GM11168 (cell line): ENCODE measurements around the gene RXFP2.

Source experiments
- in situ Hi-C: fragments of 300-500 bp; cut with MboI; formaldehyde crosslinking; loops from one replicate; pipeline ENCODE4 v1.12.0; 2022; ENCODE audit warnings: low sequenced_read_pairs; ENCODE audit not compliant: unreplicated experiment

RXFP2 gene

DNA sequence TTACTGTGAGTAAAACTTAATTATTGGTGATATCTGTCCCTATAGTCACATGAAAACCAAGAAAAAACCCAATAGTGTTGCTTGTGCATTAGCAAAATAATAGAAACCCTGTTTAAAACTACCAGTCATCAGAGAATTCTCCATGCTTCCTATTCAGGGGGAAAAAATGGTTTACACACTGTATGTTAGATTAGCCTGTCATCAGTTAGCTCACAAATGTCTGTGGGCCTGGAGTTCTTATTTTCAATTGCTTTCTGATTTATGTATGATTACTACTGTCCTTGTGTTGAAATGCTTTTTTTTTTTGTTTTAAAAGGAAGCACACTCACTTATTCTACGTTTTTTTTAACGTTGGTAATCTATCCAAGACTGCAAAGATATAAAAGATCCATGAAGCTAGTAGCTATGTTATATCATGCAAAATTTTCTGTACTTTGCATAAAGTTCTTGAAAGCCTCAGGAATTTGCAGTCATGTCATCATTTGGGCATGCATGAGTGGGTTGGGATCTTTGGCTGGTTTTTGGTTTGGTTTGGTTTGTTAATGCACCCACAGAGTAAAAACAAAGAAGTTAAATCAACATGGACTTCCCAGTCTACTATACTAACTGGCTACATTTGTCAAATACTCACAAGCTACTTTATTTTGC, 25.9 kb downstream of the RXFP2 start:
- in situ Hi-C loops, result no loop called here

DNA sequence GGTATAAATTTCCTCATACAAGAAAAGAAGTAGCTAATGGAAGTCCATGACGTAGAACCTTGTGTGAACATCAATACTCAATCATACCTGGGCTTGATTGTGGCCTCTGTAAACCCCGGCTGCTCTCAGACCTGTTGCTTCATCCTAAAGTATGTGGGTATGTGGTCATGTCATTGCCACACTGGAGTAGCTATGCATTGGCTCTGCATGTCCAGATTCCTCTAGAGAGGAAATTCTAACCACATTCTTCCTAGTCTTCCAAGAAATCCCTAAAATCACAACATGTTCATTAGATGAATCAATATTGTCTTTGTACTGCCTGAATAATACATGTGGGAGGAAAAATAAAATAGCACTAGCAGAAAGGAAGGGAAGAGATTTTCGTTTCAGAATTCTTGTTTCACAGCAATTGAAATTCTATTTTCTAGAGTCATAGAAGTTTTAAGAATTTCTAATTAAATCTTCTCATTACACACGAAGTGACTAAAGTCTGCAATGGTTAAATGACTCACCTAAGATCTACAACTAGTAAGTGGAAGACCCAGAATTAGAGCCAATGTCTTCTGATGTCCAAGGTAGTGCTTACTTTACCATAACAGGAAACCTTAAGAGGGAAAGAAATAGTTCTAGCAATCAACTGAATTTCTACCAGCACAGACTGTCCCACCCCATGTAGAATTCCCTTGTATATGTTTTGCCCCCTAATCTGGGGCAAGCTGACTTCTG, 28.0 kb downstream of the RXFP2 start:
- in situ Hi-C loops, result no loop called here

GRCh38 chr13:31768351-31768750, 29.0 kb downstream of the RXFP2 start:
- in situ Hi-C loops, result no loop called here

- in situ Hi-C loops, result no loop called here
These were observed 30.2 kb downstream of the RXFP2 start for GRCh38 chr13:31769575-31769974.

DNA sequence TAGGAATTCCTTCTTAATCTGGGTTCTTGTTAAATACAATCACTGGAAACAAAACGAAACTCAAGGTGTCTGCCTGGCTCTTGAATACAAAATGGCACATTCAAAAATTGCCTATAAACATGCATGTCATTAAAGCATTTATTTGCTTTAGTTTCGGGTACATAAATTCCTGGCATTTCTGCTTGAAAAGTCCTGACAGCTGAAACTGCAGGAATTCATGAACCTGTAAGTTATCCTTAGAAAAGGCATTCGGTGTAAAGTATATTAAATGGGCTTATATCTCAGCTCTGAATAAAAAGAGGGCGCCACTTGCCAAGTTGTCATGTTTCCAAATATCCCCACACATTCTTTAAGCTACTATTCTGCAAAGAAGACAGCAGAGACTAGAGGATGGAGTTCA, 32.9 kb downstream of the RXFP2 start:
- in situ Hi-C loops, result no loop called here

DNA sequence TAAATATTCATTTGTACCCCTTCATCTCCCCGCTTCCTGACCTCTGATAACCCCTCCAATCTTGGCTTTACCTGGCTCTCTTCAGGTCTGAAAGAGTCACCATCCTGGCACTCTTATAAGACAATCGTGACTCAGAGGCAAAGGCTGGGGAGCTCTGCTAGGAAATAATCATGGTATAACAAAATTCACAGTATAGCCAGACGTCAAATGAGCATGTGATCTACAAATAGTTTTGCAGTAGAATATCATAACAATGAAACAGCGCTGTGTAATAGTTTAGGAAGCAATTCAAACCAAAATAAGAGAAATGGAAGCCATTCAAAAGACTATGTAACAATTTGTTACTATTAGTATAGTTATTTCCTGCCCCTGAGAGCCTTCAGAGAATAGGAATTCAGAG, 34.2 kb downstream of the RXFP2 start:
- in situ Hi-C loops, result no loop called here

- in situ Hi-C loops, result no loop called here
These were observed 34.9 kb downstream of the RXFP2 start for GRCh38 chr13:31774186-31774750.

DNA sequence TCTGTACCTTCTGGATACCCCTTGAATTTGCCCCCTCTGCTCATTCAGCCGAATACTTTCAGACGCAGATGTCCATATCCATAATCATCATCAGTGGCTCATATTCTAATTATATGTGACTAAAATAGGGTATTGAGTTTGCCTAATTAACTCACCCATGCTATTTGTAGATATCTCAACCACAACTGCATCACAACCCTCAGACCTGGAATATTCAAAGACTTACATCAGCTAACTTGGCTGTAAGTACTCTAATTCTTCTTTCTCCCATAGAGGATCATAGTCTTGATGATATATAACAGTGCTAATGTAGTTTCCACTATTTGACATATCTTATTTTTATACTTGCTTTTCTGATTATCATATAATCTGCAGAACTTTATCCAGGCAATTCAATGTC, 35.8 kb downstream of the RXFP2 start:
- in situ Hi-C loops, result no loop called here

DNA sequence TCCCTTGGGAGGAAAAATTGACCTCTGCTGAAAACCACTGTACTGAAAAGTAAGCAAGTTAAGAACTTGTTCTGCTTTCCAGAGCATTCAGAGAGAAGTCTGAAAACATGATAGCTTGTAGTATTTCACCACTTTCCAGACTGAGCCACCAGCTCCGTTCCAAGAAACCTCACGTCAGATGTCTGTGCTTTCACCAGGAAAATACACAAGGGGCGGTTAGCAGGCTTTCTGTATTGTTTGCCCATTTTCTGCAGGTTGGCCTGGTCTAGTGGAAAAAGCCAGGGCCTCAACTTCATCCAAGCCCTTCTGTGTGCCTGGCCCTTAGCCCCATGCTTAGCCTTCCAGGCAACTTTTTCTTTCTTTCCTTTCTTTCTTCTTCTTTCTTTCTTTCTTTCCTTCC, 36.4 kb downstream of the RXFP2 start:
- in situ Hi-C loops, result no loop called here

GRCh38 chr13:31781064-31781463, 41.7 kb downstream of the RXFP2 start:
- in situ Hi-C loops, result no loop called here

GRCh38 chr13:31786011-31786410, 46.7 kb downstream of the RXFP2 start:
- in situ Hi-C loops, result no loop called here

- in situ Hi-C loops, result no loop called here
These were observed 51.7 kb downstream of the RXFP2 start for GRCh38 chr13:31790992-31791391.

DNA sequence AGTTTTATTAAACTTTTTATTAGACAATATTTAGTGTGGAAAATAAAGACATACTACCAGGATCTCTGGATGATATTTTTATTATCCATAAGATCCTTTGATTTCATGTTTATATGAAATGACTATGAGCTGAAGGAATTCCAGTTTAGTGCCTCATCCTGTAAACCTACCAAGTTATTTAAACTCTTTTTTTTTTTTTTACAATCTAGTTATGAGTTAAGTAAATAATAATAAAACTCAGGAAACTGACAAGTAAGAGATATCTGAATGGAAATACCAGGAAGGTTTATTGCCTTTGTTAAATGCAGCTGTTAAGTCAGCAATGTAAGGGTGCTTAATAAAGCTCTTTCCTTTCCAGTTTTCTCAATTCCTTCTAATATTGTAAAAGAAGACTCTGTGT, 53.9 kb downstream of the RXFP2 start:
- in situ Hi-C loops, result no loop called here

DNA sequence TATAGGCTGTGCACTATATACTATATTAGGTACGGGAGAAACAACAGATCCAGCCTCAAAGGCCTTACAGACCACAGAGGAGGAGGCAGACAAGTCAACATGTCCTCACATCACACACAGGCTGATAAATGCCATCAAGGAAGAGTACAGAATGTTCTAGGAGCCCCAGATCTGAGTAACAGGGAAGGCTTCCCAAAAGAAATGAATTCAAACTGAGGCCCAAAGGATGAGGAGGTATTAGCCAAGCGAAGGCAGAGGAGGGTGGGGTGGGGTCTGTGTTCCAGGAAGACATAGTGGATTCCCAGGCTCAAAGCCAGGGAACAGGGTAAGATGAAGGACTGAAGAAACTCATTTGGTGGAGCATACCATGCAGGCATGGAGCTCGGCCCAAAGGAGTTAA, 55.1 kb downstream of the RXFP2 start:
- in situ Hi-C loops, result no loop called here

DNA sequence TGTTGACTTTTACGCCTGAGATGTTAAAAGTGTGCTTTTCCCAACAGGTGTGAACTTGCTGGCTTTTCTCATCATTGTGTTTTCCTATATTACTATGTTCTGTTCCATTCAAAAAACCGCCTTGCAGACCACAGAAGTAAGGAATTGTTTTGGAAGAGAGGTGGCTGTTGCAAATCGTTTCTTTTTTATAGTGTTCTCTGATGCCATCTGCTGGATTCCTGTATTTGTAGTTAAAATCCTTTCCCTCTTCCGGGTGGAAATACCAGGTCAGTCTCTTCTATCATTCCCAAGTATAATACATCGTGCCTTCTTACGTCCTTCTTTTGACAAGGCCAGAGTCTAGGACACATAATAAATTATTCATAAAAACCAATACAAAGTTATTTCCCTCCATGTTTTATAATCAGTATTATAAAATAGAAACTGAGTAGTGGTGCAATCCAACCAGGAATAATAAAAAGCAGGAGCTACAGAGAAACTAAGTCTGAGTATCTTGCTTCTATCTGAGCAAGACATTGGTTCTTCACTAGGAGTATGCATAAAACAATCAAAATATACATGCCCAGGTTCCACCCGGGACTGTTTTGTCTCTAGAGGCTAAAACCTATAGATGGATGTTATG, 57.9 kb downstream of the RXFP2 start:
- in situ Hi-C loops, result no loop called here

DNA sequence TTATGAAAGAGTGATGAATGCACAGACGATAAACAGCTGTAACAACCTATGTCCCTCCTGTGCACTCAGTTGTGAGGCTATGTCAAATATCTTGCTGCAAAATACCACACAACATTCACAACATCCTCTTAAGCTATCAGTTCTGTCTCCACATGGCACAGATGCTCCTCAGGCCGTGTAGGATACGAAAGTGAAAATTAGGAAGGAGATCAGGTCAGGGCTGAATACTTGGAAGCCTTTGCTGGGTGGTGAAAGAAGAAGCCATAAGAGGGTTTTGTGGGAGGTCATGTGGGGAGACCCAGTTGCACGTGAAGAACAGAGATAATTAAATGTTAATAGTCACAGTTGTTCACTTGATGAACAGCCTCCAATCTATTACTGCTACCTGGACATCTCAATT, 58.9 kb downstream of the RXFP2 start:
- in situ Hi-C loops, result no loop called here

- in situ Hi-C loops, result no loop called here
These were observed 61.8 kb downstream of the RXFP2 start for GRCh38 chr13:31801088-31801487.

DNA sequence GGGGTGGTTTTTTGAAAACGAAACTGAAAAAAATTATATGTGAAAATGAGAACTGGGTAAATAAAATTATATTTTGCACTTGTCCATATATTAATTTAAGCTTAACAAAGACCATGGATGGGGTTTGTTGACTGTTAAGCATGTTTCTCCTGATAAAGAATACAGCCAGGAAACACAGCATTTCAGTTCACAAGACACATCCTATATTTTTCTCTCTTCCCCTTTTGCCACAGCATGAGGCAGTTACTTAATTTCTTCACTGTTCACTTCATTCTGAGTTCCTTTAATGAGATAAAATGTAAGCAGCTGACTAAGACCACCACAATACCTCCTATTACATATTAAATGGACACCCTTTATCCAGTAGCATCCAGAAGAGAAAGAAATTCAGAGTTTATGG, 64.0 kb downstream of the RXFP2 start:
- in situ Hi-C loops, result no loop called here

DNA sequence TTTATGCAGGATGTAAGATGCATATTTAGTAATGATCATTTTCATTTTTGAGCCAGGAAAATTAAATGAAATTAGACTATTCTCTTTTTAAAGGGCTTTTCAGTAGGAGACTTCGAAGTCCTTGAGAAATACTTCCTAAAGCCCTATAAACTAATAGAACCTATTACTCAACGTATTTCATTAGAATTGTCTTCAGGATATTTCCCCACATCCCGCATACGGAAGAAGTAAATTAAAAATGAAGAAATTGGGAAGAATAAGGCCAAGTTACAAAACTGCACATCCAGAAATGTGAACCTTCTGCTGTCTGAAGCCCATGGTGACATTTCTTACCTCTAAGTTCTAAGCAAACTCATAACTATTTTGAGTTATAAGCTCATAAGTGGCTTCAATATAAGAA, 66.5 kb downstream of the RXFP2 start:
- in situ Hi-C loops, result no loop called here

- in situ Hi-C loops, result no loop called here
These were observed 67.8 kb downstream of the RXFP2 start for GRCh38 chr13:31807090-31807541.

- in situ Hi-C loops, result no loop called here
These were observed 75.2 kb downstream of the RXFP2 start for GRCh38 chr13:31814536-31814935.
